HUDEP-2 (cell line): ENCODE results near the gene COA8.
"Not testable (repeated sequence)": the region's sequence is repeated elsewhere in the genome, so short reads cannot be mapped to it uniquely, and the experiment has no call there.

Source experiments
- DNase-seq, 76 experiments: peaks; one replicate each; lab custom pipeline; 2025; ENCODE audit not compliant: unreplicated experiment in 76 of 76; lab: John Stamatoyannopoulos, UW

Gene COA8

DNA sequence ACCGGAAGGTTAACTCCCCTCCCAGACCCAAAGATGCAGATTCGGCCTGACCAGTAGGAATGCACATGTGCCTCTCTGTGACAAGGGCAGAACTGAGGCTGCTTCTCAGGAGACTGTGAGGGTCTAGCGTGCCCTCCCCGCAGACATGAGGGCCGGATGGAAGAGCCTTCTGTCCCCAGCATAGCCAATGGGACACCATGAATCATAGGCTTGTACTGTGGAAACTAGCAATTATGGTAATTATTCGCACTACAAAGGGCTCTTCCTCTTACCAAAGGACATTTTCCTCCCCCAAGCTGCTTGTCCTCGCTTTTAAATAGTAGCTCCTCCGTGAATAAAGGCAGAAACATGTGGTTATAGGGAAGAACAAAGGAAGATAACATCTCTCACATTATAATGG is 6.2 kb downstream of the COA8 start:
- no peak for DNase-seq

- DNase-seq: no peak
Measured at GRCh38 chr14:103569408-103569807, 6.6 kb downstream of the COA8 start.

DNA sequence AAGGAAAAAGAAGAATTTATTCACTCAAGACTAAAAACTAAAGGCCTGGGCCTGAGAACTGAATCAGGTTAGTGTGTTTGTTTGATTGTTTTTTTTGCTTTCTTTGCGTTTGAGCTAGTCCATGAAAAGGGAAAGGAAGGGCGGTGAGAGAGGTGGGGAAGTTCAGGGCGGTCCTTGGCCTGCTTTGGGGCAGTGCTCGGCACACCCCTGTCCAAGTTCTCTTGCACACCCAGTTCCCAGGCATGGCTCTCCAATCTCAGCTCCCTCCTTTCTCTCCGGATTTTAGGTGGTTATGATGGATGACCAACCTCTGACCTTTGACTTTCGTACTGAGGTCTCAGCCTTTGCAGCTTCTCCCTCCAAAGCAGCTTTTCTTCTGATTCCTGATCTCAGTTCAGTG is 11.3 kb downstream of the COA8 start:
- no peak for DNase-seq

DNA sequence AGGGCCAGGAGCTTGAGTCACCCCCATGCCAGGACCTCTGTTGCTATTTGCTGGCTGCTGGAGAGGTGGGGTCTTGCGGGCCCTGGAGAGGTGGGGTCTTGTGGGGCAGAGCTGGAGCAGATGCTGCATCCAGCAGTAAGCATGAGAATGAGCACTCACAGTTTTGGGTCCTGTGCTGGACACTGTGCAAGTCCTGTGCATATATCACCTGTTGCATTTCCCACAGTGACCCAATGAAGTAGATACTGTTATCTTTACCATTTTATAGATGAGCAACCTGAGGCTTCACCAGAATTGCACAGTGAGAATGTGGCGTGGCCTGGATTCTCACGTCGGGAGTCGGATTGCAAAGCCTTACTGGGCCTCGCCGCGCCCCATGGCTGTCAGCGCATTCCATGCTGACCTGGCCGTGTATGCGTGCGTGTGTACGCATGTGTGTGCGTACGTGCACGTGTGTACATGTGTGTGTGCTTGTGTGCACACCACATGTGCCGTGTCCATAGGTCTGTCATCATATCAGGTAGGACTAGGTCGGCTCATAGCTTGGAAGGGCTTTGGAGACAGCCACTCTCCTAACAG is 12.0 kb downstream of the COA8 start:
- no peak for DNase-seq

DNA sequence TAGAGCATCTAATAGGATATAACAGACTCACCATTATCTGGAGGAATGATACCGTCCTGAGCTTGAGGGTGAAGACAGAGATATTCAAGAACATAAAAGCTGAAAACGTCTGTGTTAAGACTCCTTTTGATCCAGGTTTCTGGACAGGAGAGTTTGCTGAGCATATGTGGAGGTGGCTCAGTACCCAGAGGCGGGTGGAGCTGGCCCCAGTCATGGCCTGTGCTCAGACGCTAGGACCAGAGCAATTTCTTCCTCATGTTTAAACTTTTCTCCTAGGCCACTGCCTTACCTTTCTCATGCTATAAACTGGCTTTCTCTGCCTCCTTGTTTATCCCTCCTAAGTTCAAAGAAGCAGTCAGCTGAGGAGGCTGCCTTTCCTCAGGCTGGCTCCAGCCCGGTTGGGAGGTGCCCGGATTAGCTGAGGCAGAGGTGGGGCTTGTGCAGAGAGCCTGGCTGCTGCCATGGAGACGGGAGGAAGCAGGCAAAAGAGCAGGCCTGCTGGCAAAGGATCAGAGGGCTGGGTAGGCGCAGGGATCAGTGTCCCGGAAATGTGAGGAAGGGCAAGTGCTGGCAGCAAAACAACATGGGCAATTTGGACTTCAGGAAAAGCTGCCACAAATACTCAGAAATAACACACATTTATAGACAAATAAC is 13.7 kb downstream of the COA8 start:
- DNase-seq: peak in 7 of 76 experiments; percentile 5 to 23 (median 8)

GRCh38 chr14:103578401-103579075 is 15.8 kb downstream of the COA8 start:
- DNase-seq: no peak

- no peak for DNase-seq
Measured at GRCh38 chr14:103581206-103581605, 18.4 kb downstream of the COA8 start.

- DNase-seq: no peak
Measured at GRCh38 chr14:103581954-103582703, 19.4 kb downstream of the COA8 start.

GRCh38 chr14:103584326-103584915 is 21.7 kb downstream of the COA8 start:
- DNase-seq: no peak

- DNase-seq: no peak
Measured at GRCh38 chr14:103593577-103593976, 30.8 kb downstream of the COA8 start.

GRCh38 chr14:103594265-103594664 is 31.5 kb downstream of the COA8 start:
- no peak for DNase-seq

DNA sequence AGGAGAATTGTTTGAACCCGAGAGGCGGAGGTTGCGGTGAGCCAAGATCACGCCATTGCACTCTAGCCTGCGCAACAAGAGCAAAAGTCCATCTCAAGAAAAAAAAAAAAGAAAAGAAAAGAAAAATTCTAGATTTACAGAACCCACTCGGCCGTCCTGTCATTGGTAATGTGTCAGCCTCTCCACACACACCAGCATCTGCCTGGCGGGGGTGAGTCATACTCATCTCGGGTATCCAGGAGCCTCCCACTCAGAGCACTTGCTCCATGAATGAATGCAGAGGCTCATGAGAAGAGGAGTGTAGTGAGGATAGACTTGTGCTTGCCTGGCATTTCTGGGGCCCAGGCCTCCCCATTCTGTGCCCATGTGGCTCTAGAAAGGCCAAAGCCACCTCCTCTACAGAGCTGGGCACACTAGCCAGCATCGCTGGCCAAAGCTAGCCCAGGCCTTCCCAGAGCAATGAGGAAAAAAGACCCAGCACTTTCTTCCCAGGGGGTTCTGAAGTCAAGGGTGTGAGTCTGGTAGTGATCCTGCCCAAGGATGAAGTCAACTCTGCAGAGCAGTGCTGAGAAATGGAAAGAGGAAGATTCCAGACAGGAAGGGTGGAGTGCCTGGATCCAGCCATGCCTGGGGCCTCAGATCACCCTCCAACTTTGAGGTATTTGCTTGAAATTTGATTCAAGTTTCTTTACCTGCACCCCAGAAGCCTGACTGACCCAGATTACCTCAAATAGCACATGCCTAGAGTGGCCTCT is 35.0 kb downstream of the COA8 start:
- no peak for DNase-seq

- no peak for DNase-seq
Measured at GRCh38 chr14:103600503-103600902, 37.7 kb downstream of the COA8 start.

DNA sequence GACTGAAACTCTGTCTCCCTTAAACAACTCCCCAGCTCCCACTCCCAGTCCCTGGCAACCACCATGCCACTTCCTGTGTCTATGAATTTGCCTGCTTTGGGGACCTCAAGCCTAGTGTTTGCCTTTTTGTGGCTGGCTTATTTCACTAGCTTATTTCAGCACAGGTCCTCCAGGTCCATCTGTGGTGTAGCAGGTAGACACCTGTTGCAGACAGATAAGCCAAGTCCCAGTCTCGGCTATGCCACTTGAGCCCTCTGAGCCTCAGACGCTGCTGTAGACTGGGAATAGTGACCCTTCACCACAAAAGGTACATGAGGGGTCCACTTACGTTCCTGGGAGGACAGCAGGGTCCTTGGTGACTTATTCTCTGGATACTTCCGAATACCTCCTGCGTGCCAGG is 41.9 kb downstream of the COA8 start:
- no peak for DNase-seq

DNA sequence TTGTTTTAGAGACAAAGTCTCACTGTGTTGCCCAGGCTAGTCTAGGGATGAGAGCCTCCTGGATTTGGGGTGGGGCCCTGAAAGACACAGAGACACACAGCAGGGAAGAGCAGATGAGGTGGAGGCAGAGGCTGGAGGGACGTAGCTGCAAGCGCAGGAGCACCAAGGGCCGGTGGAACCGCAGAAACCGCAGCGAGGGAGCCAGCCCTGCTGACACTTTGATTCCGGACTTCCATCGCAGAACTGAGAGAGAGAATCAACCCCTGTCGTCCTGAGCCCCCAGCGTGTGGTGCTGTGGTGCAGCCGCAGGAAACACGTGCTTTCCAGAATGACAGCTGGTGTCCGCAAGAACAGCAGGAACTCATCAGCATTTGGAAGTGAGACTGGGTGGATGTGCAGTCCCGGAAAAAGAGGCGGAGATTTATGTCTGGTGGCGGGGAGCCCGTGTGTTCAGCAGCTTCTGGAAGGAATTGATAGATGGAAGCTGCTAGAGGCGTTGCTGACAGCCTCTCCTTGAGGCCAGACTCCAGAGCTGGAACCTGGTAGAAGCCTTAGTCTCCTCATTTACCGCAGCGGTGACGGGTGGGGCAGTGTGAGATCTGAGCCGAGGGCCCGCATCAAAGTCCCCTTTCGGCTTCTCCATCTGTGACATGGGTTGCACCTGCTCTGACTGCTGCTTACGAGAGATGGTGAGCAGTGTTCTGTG is 44.4 kb downstream of the COA8 start:
- DNase-seq: peak in 16 of 76 experiments; percentile 3 to 31 (median 18)

DNA sequence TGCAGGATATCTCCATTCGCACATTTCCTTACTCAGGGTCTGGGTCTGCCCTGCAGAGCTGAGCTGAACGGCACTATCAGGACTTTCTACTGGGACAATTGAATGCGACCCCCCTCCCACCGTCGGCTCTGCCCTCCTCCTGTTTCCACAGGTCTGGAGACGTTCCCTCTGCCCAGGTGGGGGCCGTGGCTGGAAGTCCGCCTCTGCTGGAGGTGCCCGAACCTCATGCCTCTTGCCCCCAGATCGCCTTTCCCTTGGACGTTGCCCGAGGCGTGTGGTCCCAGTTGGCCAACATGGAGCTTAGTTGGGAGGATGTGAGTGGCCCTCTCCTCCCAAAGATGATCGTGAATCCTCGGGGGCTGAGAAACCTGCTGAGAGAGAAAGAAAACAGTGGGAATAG is 45.1 kb downstream of the COA8 start:
- DNase-seq: no peak

DNA sequence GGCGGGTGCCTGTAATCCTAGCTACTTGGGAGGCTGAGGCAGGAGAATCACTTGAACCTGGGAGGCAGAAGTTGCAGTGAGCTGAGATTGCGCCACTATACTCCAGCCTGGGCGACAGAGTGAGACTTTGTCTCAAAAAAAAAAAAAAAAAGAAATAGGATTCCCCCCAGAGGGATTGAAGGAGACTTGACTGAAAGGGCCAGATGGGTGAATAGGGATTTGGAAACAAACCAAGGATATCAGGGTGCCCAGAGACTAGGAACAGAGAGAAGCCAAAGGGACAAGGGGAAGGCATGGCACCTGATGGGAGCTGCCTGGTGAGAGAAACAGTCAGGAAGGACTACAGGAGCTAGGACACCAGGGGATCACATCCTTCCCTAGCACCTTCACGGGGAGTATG is 46.3 kb downstream of the COA8 start:
- DNase-seq: not testable (repeated sequence)

DNA sequence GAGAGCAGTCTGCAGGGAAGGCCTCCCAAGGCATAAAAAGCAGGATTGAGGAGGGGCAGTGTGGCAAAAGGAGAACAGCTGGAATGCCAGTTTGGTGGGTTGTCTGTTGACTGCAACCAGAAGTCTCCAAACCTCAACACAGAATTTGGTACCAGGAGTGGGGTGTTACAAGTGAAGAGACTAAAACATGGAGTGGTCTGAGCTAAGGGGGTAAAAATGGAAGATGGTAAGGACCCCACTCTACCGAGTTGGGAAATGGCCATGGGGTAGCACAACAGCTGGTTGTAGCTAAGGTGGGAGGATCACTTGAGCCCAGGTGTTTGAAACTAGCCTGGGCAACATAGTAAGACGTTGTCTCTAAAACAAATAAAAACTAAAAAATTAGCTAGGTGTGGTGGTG is 48.5 kb downstream of the COA8 start:
- DNase-seq: no peak

- DNase-seq: peak in 2 of 76 experiments; percentile 1 to 6
Measured at GRCh38 chr14:103613517-103613916, 50.8 kb downstream of the COA8 start.
